NOMO-1 (cell line): Measurements from ENCODE around the gene DCTPP1.
A peak's percentile ranks its signal among the peaks of the same experiment; 100 is the strongest.

Experiments used
- DNase-seq, 2 experiments: peaks; one replicate each; lab custom pipeline; 2025; ENCODE audit not compliant: unreplicated experiment in 2 of 2; lab: John Stamatoyannopoulos, UW

DCTPP1 gene

GRCh38 chr16:30383521-30383920, 46.3 kb downstream of the DCTPP1 start:
- DNase-seq, result no peak

GRCh38 chr16:30382111-30382881, 47.5 kb downstream of the DCTPP1 start, which contains the start of gene SEPTIN1:
TSS of gene SEPTIN1 (minus strand) at chr16:30382561. CDS start at chr16:30382542, 19 bp downstream.
- DNase-seq, result no peak

- no peak for DNase-seq
Observed at GRCh38 chr16:30381291-30382041, 48.4 kb downstream of the DCTPP1 start.

- no peak for DNase-seq
Observed at GRCh38 chr16:30380803-30381208, 49.0 kb downstream of the DCTPP1 start.

- no peak for DNase-seq
Observed at GRCh38 chr16:30380072-30380802, 49.6 kb downstream of the DCTPP1 start.

- DNase-seq, result no peak
Observed at GRCh38 chr16:30379158-30379783, 50.6 kb downstream of the DCTPP1 start.

- peak; percentile 94 to 95 for DNase-seq
Observed at GRCh38 chr16:30378236-30379157, 51.3 kb downstream of the DCTPP1 start.

- DNase-seq, result peak; percentile 87 to 91
Observed at GRCh38 chr16:30377812-30378235, 52.0 kb downstream of the DCTPP1 start.

GRCh38 chr16:30377050-30377811, 52.6 kb downstream of the DCTPP1 start:
- DNase-seq, result peak; percentile 70 to 78

- DNase-seq, result no peak
Observed at GRCh38 chr16:30376461-30376902, 53.3 kb downstream of the DCTPP1 start.

GRCh38 chr16:30375864-30376263, 54.0 kb downstream of the DCTPP1 start:
- DNase-seq, result no peak

- DNase-seq, result no peak
Observed at GRCh38 chr16:30374538-30374937, 55.3 kb downstream of the DCTPP1 start, which contains the start of gene MYL11. TSS of gene MYL11 (plus strand) at chr16:30374802. CDS start at chr16:30374858, 56 bp downstream.
